HepG2 (cell line): Measurements from ENCODE around the gene PLEKHA5. TPM values are rescaled to one million over a fixed set of nuclear protein-coding genes. Genes with fewer than 3 reads are reported as not detected.

Source experiments
- ETV5 ChIP-seq: IDR thresholded peaks from 2 replicates; pipeline ENCODE4 v1.6.1; 2018; ENCODE audit warnings: missing biosample characterization, missing genetic modification reagents, inconsistent platforms, borderline replicate concordance
- FIP1L1 ChIP-seq: fragments of 200-400 bp; formaldehyde crosslinking; IDR thresholded peaks from 2 replicates; pipeline ENCODE4 v1.6.1; 2018; ENCODE audit warnings: low read depth, mild to moderate bottlenecking, low read length, moderate library complexity, borderline replicate concordance; ENCODE audit not compliant: insufficient read depth
- GMEB2 ChIP-seq: IDR thresholded peaks from 2 replicates; pipeline ENCODE4 v1.6.1; 2016; ENCODE audit warnings: missing biosample characterization, missing genetic modification reagents, low read depth
- KDM4B ChIP-seq: sonication (generic); formaldehyde crosslinking; IDR thresholded peaks from 2 replicates; pipeline ENCODE4 v1.4.0; 2020; ENCODE audit warnings: missing genetic modification reagents
- MXD4 ChIP-seq: IDR thresholded peaks from 2 replicates; pipeline ENCODE4 v1.6.1; 2016; ENCODE audit warnings: mild to moderate bottlenecking, missing biosample characterization, missing genetic modification reagents
- RFX3 ChIP-seq: IDR thresholded peaks from 2 replicates; pipeline ENCODE4 v1.6.1; 2016; ENCODE audit warnings: missing biosample characterization, missing genetic modification reagents
- TFDP1 ChIP-seq: IDR thresholded peaks from 2 replicates; pipeline ENCODE4 v1.6.1; 2016; ENCODE audit warnings: missing compliant biosample characterization, missing genetic modification reagents, borderline replicate concordance
- ZFP37 ChIP-seq: sonication (generic); formaldehyde crosslinking; IDR thresholded peaks from 2 replicates; pipeline ENCODE4 v1.4.0; 2020; ENCODE audit warnings: missing genetic modification reagents, borderline replicate concordance
- ZMYM3 ChIP-seq: sonication (generic); formaldehyde crosslinking; IDR thresholded peaks from 2 replicates; pipeline ENCODE4 v1.5.1; 2020; ENCODE audit warnings: mild to moderate bottlenecking, missing genetic modification reagents
- ZNF34 ChIP-seq: sonication (generic); formaldehyde crosslinking; IDR thresholded peaks from 2 replicates; pipeline ENCODE4 v1.4.0; 2020; ENCODE audit warnings: mild to moderate bottlenecking, missing genetic modification reagents, borderline replicate concordance
- ZNF446 ChIP-seq: sonication (generic); formaldehyde crosslinking; IDR thresholded peaks from 2 replicates; pipeline ENCODE4 v1.5.0; 2020; ENCODE audit warnings: mild to moderate bottlenecking, missing genetic modification reagents
- ZNF605 ChIP-seq: sonication (generic); formaldehyde crosslinking; IDR thresholded peaks from 2 replicates; pipeline ENCODE4 v1.8.0; 2022; ENCODE audit warnings: mild to moderate bottlenecking, missing genetic modification reagents
- ZSCAN20 ChIP-seq: sonication (generic); formaldehyde crosslinking; IDR thresholded peaks from 2 replicates; pipeline ENCODE4 v1.4.0; 2020; ENCODE audit warnings: missing genetic modification reagents, mild to moderate bottlenecking, borderline replicate concordance
- ZSCAN30 ChIP-seq: sonication (generic); formaldehyde crosslinking; IDR thresholded peaks from 2 replicates; pipeline ENCODE4 v1.5.0; 2020; ENCODE audit warnings: mild to moderate bottlenecking, missing genetic modification reagents
- polyA plus RNA-seq, 8 experiments: library from polyadenylated mRNA; depleted of rRNA in 3 of 8; stranded (reverse) in 7 of 8; unstranded in 1 of 8; fragments of >200 nt; fragmentation: Illumina TruSeq in 4 of 8; extraction: Trizol in 4 of 8; gene quantifications; 2 replicates each; pipeline versions ENCODE4 v1.2.1 to v1.2.3, GENCODE V29; 2011 to 2016; ENCODE audit warnings: low read depth in 4 of 8, missing spikeins in 1 of 8, mixed read lengths in 1 of 8; ENCODE audit not compliant: insufficient read depth in 1 of 8
- total RNA-seq, 5 experiments: library from RNA; depleted of rRNA; stranded (reverse); fragments of >200 nt; fragmentation: Illumina TruSeq; extraction: Trizol; gene quantifications; 2 replicates each; pipeline ENCODE4 v1.2.3, GENCODE V29; 2016; ENCODE audit warnings: low read depth in 1 of 5

PLEKHA5 gene
- total and polyA plus RNA-seq, 2 of the 13 experiments (the other 11 are each of a cell fraction or from before 2014, with no cell fraction given) = 4.2 to 15.4 TPM

GRCh38 chr12:19130224-19131024 lies 891 bp downstream of the PLEKHA5 start (continued):
- TF ChIP-seq ZMYM3 (CRISPR knock-in tag) = peak; percentile 40; the same call in 1 of the 2 replicates
- TF ChIP-seq ZNF446 (CRISPR knock-in tag) = no peak
- TF ChIP-seq ZSCAN30 (CRISPR knock-in tag) = no peak
- TF ChIP-seq GMEB2 (CRISPR knock-in tag) = no peak
- no peak for TF ChIP-seq ZNF34
- TF ChIP-seq RFX3 = no peak
- TF ChIP-seq KDM4B (CRISPR knock-in tag) = no peak
- TF ChIP-seq ZNF605 (CRISPR knock-in tag) = 0 out of 2 replicates have a peak, but pooled peaks have one; percentile 59
- TF ChIP-seq ETV5 (CRISPR knock-in tag) = no peak
- TF ChIP-seq ZSCAN20 (CRISPR knock-in tag) = no peak
- TF ChIP-seq ZFP37 (CRISPR knock-in tag) = no peak
- no peak for TF ChIP-seq FIP1L1
- 0 out of 2 replicates have a peak, but pooled peaks have one; percentile 8 for TF ChIP-seq TFDP1
- no peak for TF ChIP-seq MXD4 (CRISPR knock-in tag)
- TF ChIP-seq, all 625 proteins: peak for 54
